GM18498 (cell line): ENCODE results near the gene CD69.
"Not testable (repeated sequence)": the region's sequence is repeated elsewhere in the genome, so short reads cannot be mapped to it uniquely, and the experiment has no call there.

Source experiments
- ATAC-seq: cut with Tn5 transposase; IDR thresholded peaks from one replicate; pipeline ENCODE4 v1.9.1; 2021; ENCODE audit warnings: mild to moderate bottlenecking, moderate library complexity; ENCODE audit not compliant: unreplicated experiment

Gene CD69

GRCh38 chr12:9724023-9724422, 36.7 kb downstream of the CD69 start:
- no peak for ATAC-seq

- peak; percentile 61 for ATAC-seq
These were observed 39.2 kb downstream of the CD69 start for GRCh38 chr12:9721394-9722092.

- ATAC-seq, result no peak
These were observed 40.9 kb downstream of the CD69 start for GRCh38 chr12:9719790-9720189.

GRCh38 chr12:9718968-9719367, 41.7 kb downstream of the CD69 start:
- ATAC-seq, result no peak

- ATAC-seq, result no peak
These were observed 43.4 kb downstream of the CD69 start for GRCh38 chr12:9717070-9717925.

- ATAC-seq, result peak; percentile 76
These were observed 47.6 kb downstream of the CD69 start for GRCh38 chr12:9713032-9713558.

GRCh38 chr12:9711664-9712063, 49.0 kb downstream of the CD69 start:
- no peak for ATAC-seq

GRCh38 chr12:9710584-9711375, 49.9 kb downstream of the CD69 start:
- ATAC-seq, result no peak

- no peak for ATAC-seq
These were observed 51.8 kb downstream of the CD69 start for GRCh38 chr12:9708853-9709252.

- no peak for ATAC-seq
These were observed 52.6 kb downstream of the CD69 start for GRCh38 chr12:9707864-9708808.

GRCh38 chr12:9707356-9707755, 53.3 kb downstream of the CD69 start:
- ATAC-seq, result no peak

- no peak for ATAC-seq
These were observed 54.5 kb downstream of the CD69 start for GRCh38 chr12:9706086-9706685.

- ATAC-seq, result not testable (repeated sequence)
These were observed 56.1 kb downstream of the CD69 start for GRCh38 chr12:9704561-9704960.
